HG02885 (cell line): ENCODE results near the gene LMX1B.
A peak's percentile ranks its signal among the peaks of the same experiment; 100 is the strongest.
"Not testable (repeated sequence)": the region's sequence is repeated elsewhere in the genome, so short reads cannot be mapped to it uniquely, and the experiment has no call there.

ENCODE experiments used
- ATAC-seq: cut with Tn5 transposase; IDR thresholded peaks from one replicate; pipeline ENCODE4 v1.9.1; 2021; ENCODE audit warnings: mild to moderate bottlenecking; ENCODE audit not compliant: unreplicated experiment, poor library complexity

Gene LMX1B

DNA sequence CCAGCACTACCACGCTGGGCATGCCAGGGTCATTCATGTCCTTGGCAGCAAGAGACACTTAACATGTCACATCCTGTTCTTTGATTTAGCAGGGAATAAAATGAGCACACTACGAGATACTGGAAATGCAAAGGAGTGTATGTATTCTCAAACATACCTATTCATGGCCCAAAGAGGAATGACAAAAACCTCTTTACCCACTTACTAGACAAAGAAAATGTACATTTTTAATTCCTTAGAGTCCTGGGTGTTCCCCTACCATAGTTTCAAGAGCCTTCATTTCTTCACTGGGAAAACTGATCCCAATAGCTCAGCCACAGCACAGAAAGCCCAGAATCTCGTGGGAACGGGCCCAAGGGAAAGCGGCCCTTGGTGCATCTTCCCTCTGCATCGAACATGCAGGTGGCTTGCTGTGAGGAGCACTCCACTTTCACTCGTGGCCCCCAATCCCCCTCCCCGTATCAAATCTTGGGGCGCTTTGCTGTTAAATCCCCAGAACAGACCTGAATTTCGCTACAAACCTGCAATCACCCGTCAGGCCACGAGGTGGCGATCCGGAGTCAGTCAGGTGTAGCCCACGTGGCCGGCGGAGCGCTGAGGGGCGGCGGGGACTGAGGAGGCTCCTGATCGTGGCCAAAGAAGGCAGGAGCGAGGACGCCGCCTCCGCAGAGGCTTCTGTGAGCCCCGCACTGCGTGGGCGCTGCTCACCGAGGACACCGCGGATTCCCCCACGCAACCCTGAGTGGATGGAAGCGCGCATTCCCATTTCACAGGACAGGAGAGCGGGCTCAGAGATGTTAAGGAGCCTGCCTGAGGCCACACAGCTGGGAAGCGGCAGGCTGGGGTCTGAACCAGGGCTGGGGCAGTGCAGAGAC, 91.4 kb downstream of the LMX1B start:
- ATAC-seq = no peak

DNA sequence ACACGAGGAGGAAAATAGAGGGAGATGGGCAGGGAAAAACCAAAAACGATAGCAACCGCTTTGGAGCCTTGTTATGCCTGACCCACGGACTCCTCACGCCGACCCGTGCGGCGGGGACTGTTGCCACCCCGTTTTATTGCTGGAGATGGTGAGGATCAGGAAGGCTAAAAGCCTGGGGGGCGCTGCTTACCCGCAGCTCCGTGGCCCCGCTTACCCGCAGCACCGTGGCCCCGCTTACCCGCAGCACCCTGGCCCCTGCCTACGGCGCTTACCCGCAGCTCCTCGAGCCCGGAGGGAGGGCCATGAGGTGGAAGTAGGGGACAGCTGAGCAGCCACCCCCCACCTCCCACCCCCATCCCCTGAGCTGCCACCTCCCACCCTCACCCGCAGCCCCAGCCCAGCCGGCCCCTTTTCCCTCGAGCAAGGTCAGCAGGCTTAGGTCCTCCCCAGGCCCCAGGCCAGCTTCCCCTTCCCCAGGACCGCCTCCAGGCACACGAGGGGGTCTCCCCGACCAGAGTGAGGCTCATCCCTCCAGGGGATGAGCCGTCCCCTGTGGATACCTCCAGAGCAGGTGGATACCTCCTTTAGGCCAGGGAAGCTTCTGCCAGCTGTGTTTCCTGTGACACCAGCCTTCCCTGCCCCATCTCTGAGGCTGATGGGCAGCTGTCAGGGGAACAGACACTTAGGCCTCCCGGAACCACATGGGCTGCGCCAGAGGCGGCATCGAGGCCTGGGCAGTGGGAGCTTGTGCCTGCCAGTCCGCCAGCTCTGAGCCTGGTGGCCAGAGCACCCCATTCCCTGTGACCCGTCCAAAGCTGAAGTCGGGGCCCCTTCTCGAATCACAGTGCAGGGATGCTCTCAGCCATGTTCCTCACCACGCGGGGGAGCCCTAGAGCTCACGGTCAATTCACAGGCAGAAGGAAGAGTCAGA, 92.3 kb downstream of the LMX1B start:
- ATAC-seq = no peak

DNA sequence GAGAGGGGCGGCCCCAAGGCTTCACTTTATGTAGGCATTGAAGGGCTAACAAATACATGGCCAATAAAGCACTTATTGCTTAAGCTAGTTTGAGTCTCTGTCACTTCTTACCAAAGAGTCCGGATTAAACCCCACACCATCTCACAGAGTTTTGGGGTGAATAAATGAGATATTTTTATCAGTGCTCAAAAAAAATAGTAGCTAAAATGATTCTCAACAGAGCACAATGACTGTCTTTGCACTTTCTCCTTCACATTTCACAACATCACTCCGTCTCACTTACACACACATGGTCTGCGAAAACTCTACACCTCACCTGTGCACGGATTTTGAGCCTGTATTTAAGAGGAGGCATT, 92.9 kb downstream of the LMX1B start:
- no peak for ATAC-seq

DNA sequence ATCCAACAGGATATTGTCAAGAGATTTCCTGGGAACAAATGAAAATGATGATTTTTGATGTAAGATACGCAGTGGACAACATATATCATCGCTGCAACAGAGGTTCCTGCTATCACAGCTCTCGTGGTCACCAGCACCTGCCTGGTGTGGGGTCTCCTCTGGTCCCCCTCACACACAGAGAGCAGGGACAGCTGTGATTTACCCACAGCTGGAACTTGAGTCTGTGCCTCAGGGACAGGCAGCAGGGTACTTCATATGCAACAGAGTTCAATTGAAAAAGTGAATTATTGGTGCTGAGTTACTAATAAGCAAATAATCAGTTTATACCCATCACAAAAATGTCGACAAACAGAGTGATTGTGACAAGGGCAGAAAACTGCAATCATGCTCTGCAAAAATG, 93.4 kb downstream of the LMX1B start:
- ATAC-seq = no peak

DNA sequence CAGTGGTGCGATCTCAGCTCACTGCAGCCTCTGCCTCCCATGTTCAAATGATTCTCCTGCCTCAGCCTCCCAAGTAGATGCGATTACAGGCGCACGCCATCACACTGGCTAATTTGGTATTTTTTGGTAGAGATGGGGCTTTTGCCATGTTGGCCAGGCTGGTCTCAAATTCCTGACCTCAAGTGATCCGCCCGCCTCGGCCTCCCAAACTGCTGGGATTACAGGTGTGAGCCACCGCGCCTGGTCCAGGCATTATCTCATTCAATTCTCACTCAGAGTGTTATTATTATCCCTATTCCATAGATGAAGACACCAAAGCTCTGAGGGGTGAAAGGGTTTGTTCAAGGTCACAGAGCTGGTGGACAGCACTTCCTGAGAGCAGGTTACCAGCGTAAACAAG, 94.0 kb downstream of the LMX1B start:
- not testable (repeated sequence) for ATAC-seq

DNA sequence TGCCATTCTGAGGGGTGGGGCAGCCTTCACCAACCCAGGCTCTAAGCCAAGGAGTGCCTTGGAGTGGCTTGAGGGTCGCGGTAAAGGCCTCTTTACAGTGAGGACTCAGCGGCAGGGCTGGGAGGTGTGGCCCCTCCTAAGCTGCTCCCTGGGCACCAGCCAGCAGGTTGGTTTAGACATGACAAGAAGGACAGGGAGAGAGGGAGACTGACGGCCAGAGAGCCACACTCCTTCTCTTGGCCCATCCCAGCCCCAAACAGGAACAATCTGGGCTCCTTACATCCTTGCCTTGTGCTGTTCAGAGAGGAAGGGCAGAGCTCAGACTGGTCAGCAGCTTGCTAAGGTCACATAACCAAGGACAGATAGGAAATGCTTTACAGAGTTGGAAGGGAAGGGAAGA, 94.5 kb downstream of the LMX1B start:
- ATAC-seq = no peak

DNA sequence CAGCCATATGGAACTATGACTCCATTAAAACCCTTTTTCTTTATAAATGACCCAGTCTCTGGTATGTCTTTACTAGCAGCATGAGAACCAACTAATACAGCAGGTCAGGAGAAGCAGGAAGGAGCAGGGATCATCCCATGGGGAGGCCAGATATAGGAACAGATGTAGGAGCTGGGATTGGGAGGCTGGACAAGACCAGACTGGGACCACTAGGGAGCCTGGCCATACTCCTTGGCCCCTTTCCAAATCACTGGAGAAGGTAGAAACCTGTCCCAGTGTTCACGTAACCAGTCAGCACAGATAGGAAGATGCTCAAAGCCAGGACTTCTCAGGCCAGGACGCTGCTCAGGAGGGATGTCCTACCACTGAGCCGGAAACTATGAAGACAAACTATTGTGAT, 95.5 kb downstream of the LMX1B start:
- no peak for ATAC-seq

DNA sequence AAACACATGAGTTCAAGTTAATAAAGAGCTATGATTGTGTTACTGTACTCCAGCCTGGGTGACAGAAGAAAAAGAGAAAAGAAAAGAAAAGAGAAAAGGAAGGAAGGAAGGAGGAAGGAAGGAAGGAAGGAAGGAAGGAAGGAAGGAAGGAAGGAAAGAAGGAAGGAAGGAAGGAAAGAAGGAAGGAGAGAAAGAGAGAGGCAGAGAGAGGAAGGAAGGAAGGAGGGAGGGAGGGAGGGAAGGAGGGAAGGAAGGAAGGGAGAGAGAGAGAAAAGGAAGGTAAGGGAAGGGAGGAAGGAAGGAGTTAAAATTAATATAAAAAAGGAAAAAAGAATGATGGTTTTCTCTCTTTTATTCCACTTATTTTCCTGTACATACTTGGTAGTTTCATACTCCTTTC, 101.7 kb downstream of the LMX1B start:
- ATAC-seq = no peak

DNA sequence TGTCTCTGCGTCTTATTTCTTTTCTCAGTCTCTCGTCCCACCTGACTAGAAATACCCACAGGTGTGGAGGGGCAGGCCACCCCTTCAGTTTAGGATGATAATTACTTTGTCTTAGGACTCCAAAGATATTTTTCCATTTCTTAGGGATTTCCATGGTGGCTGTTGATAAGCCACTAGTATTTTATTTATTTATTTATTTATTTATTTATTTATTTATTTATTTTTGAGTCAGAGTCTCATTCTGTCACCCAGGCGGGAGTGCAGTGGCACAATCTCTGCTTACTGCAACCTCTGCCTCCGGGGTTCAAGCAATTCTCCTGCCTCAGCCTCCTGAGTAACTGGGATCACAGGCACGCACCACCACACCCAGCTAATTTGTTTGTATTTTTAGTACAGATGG, 103.7 kb downstream of the LMX1B start:
- ATAC-seq = not testable (repeated sequence)

DNA sequence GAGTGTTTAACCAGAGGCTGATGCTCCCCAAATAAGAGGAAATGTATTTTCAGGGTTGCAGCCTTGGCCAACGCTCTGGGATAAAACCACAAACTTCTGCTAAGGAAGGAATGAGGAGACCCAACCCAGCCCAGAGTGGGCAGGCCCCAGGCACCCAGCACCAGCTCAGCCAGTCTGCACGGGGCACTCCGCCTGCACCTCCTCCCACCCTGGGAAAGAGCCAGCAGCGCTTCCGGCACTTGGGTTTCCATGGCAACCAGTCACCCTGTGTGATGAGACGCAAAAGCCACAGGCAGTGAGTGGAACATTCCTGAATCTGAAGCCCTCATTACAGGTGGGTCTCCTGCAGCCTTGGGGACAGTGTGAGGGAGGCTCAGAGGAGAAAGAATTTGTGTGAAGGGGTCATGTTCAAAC, 105.9 kb downstream of the LMX1B start:
- no peak for ATAC-seq

DNA sequence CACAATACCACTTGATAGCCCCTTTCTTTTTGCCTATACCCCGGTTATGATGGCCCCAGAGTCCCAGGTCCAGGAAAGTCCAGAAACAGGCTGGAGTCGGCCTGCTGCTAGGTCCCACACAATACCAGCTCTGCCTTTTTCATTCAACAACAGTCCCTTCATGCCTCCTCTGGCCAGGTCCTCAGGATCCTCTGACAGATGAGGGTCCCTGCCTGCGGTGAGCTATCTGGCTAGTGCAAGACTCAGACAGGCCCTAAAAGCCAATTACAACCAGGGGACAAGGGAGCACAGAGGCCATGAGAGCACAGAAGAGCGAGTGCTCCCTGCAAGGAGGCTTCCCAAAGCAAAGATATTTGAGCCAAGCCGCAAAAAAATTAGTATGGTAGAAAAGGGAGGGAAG, 106.3 kb downstream of the LMX1B start:
- ATAC-seq = no peak

DNA sequence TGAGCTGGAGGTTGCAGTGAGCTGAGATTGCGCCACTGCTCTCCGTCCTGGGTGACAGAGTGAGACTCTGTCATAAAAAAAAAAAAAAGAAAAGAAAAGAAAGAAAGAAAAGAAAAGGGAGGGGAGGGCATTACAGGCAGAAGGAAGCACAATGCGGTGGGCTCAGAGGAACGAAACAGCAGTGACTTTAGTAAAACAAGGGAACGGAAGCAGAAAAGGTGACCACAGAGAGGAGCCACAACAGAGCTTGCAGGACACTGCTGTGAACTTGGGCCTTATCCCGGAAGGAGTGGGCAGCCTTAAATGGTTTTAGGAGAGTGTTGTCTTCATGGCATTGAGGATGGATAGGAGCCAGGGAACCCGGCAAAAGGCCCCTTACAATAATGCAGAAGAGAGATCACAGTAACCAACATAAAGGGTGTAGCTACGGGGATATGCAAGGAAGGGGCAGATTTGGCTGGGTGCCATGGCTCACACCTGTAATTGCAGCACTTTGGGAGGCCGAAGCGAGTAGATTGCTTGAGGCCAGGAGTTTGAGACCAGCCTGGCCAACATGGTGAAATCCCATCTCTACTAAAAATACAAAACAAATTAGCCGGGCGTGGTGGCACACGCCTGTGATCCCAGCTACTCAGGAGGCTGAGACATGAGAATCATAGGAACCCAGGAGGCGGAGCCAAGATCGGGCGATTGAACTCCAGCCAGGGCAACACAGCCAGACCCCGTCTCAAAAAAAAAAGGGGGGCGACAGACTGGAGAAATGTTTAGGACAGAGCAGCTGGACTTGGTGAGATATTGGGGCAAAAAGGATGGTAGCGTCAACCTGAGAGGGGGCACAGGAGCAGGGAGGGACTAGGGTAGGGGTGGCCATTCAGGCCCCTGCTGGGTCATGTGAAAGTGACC, 107.2 kb downstream of the LMX1B start:
- ATAC-seq = no peak

DNA sequence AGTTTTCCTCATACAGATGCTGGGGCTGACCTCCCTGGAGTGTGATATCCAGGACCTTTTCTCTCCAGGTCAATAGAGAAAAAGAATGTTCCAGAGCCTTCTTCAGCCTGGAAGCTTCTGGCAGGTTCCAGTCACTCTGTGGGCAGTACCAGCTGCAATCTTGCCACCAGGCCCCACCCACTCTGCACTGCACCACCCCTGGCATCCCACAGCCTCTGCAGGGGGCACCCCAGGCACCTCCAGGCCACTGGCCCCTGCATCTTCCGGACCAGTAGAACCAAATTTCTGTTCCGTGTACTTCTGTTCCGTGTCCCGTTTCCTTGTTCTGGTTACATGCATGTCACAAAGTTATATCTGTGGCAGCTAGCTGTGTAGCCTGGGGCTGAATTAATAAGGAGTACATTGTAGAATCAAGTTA, 107.8 kb downstream of the LMX1B start:
- ATAC-seq = no peak

DNA sequence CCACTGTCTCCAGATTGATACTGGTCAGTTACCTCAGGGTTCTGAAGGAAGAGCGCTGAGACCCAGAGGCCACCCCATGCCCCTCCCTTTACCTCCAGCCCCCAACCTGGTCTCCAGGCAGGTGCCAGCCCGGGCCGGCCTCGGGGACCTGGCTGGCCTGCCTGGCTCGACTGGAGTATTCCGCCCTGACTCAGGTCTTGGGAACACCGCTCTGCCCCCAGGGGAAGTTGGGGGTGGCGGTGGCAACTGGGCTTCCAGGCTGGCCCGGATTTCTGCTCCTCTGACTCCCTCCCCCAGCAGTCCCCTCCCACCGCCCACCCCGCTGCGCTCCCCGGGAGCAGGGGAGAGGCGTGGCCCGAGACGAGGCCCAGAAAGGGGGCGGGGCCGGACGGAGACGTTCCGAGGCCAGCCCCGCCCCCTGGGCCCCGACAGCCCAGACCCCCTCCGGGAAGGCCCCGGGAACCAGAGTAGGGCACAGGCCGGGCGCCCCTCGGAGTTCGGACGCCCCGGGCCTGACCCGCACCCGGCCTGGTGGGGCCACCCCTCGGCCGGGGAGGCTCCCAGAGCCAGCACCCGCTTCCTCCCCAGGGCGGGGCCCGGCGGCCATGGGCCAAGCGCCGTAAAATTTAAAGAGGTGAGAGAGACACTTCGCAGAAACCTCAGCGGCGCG, 108.7 kb downstream of the LMX1B start:
- peak; percentile 84 for ATAC-seq

DNA sequence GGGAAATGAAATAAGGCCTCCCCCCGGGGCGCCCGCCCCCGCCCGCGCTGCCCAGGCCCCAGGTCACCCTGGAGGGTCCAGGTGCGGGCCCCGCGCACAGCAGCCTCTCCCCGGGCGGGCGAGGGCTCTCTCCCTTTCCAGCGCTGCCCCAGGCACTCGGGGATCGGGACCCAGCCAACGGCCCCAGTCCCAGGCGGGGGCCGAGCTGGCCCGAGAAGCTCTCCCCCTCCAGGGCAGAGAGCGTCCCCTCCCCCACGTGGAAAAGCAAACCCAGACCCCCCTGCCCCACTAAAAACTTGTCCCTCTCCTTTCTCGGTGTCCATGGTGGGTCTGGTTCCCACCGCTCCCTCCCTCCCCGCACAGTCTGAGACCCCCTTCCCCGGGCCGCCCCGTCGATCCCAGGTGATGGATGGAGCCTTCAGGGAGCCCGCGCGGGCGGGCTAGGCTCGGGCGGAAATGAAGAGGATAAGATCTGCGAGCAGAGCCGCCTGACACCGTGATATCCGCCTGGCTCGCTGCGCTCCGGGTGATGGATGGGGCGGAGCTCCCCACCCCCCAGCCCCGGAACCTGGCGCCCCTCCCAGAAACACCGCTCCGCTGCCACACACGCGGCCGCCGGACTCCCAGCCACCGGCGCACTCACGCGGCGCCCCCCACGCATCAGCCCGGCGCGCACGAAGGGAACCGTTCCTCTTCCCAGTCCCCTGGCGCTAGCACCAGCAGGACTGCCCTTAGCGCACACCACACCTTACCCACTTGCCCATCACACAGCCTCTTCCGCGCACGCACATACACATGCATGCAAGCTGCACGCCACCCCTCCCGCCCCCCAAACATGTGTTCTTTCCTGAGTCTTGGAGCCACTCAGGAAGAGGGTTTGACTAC, 109.4 kb downstream of the LMX1B start:
- peak; percentile 41 for ATAC-seq

DNA sequence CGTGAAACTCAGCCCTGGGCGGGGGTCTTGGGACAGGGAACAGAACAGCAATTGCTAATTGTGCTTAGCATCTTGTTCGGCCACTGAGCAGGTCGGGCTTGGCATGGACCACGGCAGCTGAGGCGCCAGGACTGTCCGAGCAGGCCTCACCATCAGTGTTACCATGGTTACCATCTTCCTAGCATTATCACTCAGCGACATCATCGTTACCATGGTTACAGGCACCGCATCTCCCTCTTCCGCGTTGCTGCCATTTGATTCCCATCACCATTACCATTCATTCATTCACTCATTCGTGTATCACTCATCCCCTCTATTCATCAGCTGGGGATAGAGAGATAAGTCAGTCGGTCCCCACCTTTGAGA, 110.1 kb downstream of the LMX1B start:
- no peak for ATAC-seq

DNA sequence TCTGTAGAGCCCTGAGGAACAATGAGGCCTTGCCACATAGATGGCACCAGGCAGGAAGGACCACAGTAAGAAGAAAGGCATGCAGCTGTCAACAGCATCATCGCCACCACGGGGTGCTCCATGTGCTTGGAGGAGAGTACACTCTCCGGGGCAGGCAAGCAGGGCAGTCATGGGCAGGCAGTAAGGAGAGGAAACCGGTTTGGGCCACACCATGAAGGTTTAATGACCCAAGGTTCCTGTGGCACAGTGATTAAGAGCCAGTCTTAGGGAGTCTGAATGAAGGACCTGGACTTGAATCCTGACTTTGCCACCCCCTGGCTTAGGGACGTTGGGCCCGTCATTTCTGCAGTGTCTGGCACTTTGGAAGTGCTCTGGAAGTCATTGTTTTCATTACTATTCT, 110.5 kb downstream of the LMX1B start:
- no peak for ATAC-seq

DNA sequence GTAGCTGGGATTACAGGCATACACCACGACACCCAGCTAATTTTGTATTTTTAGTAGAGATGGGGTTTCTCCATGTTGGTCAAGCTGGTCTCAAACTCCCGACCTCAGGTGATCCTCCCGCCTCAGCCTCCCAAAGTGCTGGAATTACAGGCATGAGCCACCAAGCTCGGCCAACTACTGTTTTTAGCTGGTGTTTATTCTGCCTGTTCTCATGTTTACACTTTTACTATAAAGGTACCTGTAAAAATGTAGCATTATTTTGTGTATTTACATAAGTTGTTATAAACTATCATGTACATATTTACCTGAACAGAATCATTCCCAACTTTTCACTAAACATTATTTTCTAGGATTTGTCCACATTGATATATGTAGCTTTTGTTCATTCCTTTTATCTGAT, 111.8 kb downstream of the LMX1B start:
- ATAC-seq = not testable (repeated sequence)

DNA sequence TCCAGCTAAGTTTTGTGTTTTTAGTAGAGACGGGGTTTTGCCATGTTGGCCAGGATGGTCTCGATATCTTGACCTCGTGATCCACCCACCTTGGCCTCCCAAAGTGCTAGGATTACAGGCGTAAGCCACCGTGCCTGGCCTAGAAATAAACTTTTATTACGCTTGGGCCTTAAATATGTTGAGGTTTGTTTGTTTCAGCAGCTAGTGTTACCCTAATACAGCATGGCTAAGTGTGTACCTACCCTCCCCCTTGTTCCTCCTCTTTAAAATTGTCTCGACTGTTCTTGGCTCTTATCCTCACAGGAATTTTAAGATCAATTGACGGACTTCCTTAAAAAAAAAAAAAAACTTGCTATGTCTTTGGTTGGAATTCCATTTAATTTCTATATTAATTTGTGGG, 114.5 kb downstream of the LMX1B start:
- not testable (repeated sequence) for ATAC-seq
